Neural crest cell (in vitro differentiated cells): Measurements from ENCODE around the gene APOO. TPM values are rescaled to one million over a fixed set of nuclear protein-coding genes. Genes with fewer than 3 reads are reported as not detected.
"Not testable (repeated sequence)": the region's sequence is repeated elsewhere in the genome, so short reads cannot be mapped to it uniquely, and the experiment has no call there.

Source experiments
- DNase-seq: peaks from one replicate; pipeline ENCODE4 v3.0.0; 2021; ENCODE audit warnings: low read depth, mixed read lengths, low spot score
- H3K27ac Mint-ChIP-seq: one replicate; pipeline ENCODE4 v1.8.0; 2021; ENCODE audit warnings: mild to moderate bottlenecking, mixed read lengths; ENCODE audit not compliant: unreplicated experiment
- H3K27me3 Mint-ChIP-seq: 2 replicates; pipeline ENCODE4 v1.8.0; 2021; ENCODE audit warnings: low read depth, mild to moderate bottlenecking, mixed read lengths
- H3K36me3 Mint-ChIP-seq: 2 replicates; pipeline ENCODE4 v1.8.0; 2021; ENCODE audit warnings: low read depth, mild to moderate bottlenecking, mixed read lengths
- H3K4me1 Mint-ChIP-seq: 2 replicates; pipeline ENCODE4 v1.8.0; 2021; ENCODE audit warnings: mixed read lengths
- H3K4me3 Mint-ChIP-seq: one replicate; pipeline ENCODE4 v1.8.0; 2021; ENCODE audit warnings: mild to moderate bottlenecking, mixed read lengths
- H3K9me3 Mint-ChIP-seq: 2 replicates; pipeline ENCODE4 v1.8.0; 2021; ENCODE audit warnings: mixed read lengths
- CTCF ChIP-seq: fragments of 200-600 bp; sonication (generic); conservative IDR thresholded peaks from 2 replicates; pipeline ENCODE4 v1.5.0; 2021; ENCODE audit warnings: antibody characterized with exemption, mild to moderate bottlenecking
- total RNA-seq: library from RNA; stranded (reverse); gene quantifications from 2 replicates; pipeline ENCODE4 v1.2.1, GENCODE V29; 2021

Gene APOO
- total RNA-seq, 1 donor from 2014 or later, result 91.0 TPM

- Mint-ChIP-seq H3K27me3 (no peaks in the 10 kb centered on the region), H3K9me3 (no peaks in the 10 kb centered on the region), H3K4me3 (no peak overlapping the region), H3K36me3 (peaks cover 11% of the 10 kb centered on the region), H3K27ac (peak overlapping the region; percentile 12), H3K4me1 (peaks cover 6% of the 10 kb centered on the region)
- TF ChIP-seq CTCF, result no peak
- DNase-seq, result no peak
Observed at GRCh38 chrX:23871905-23872546, 35.7 kb downstream of the APOO start.

- peaks cover 6% of the 10 kb centered on the region for H3K4me1 Mint-ChIP-seq
- H3K4me3 Mint-ChIP-seq, result no peak overlapping the region
- no peak for DNase-seq
- no peak overlapping the region for H3K27ac Mint-ChIP-seq
- peaks cover 20% of the 10 kb centered on the region for H3K36me3 Mint-ChIP-seq
- no peaks in the 10 kb centered on the region for H3K27me3 Mint-ChIP-seq
- H3K9me3 Mint-ChIP-seq, result no peaks in the 10 kb centered on the region
- TF ChIP-seq CTCF, result no peak
Observed at GRCh38 chrX:23870041-23870440, 37.7 kb downstream of the APOO start.

- no peak overlapping the region for H3K27ac Mint-ChIP-seq
- no peaks in the 10 kb centered on the region for H3K9me3 Mint-ChIP-seq
- H3K27me3 Mint-ChIP-seq, result no peaks in the 10 kb centered on the region
- no peak for TF ChIP-seq CTCF
- no peak overlapping the region for H3K4me3 Mint-ChIP-seq
- no peaks in the 10 kb centered on the region for H3K4me1 Mint-ChIP-seq
- peaks cover 30% of the 10 kb centered on the region for H3K36me3 Mint-ChIP-seq
- no peak for DNase-seq
Observed at GRCh38 chrX:23864742-23865326, 42.9 kb downstream of the APOO start.

- peaks cover 26% of the 10 kb centered on the region for H3K36me3 Mint-ChIP-seq
- H3K27me3 Mint-ChIP-seq, result not testable (repeated sequence)
Observed at GRCh38 chrX:23861952-23862351, 45.8 kb downstream of the APOO start.

GRCh38 chrX:23861215-23861896 lies 46.4 kb downstream of the APOO start:
- peaks cover 29% of the 10 kb centered on the region for H3K36me3 Mint-ChIP-seq
- H3K27me3 Mint-ChIP-seq, result no peaks in the 10 kb centered on the region
- no peaks in the 10 kb centered on the region for H3K4me1 Mint-ChIP-seq
- H3K9me3 Mint-ChIP-seq, result no peaks in the 10 kb centered on the region
- no peak for DNase-seq
- no peak overlapping the region for H3K27ac Mint-ChIP-seq
- H3K4me3 Mint-ChIP-seq, result no peak overlapping the region
- TF ChIP-seq CTCF, result no peak

More at GRCh38 chrX:23861952-23862351, 45.8 kb downstream of the APOO start:
- not testable (repeated sequence) for DNase-seq, H3K9me3 Mint-ChIP-seq, H3K4me3 Mint-ChIP-seq, H3K27ac Mint-ChIP-seq, H3K4me1 Mint-ChIP-seq

- not testable (repeated sequence) for H3K4me1 Mint-ChIP-seq, H3K27ac Mint-ChIP-seq
Observed at GRCh38 chrX:23859238-23859637, 48.5 kb downstream of the APOO start.

More at GRCh38 chrX:23859238-23859637, 48.5 kb downstream of the APOO start:
- H3K36me3 Mint-ChIP-seq, result peaks cover 15% of the 10 kb centered on the region
- not testable (repeated sequence) for H3K9me3 Mint-ChIP-seq, DNase-seq, H3K27me3 Mint-ChIP-seq, H3K4me3 Mint-ChIP-seq
